ENCODE data around the gene LRTM2. TPM values are rescaled to one million over a fixed set of nuclear protein-coding genes. Genes with fewer than 3 reads are reported as not detected.

The LRTM2 gene
- total RNA-seq, 4 donors from 2014 or later, result not detected

GRCh38 chr12:1828856-1829255, 8.5 kb downstream of the LRTM2 start:
- WGBS, 2 donors (ENCODE audit: low coverage in 1 of 2), result 80% methylated on average over 1 of the region's 16 CpGs; no CpG with 5 or more reads in 1 of the 2 donors
- no peak overlapping the region for H3K27ac ChIP-seq
- ATAC-seq, result no peak
- H3K27me3 ChIP-seq, result peaks cover 88% of the 10 kb centered on the region
- TF ChIP-seq POLR2AphosphoS5 (IDR thresholded peaks at IDR 0.05), result no peak
- H3K4me3 ChIP-seq, result no peak overlapping the region
- H3K4me1 ChIP-seq, result no peaks in the 10 kb centered on the region
- no peaks in the 10 kb centered on the region for H3K36me3 ChIP-seq
- H3K9me3 ChIP-seq, result no peaks in the 10 kb centered on the region

- Histone ChIP-seq H3K4me3 (no peak overlapping the region), H3K4me1 (no peaks in the 10 kb centered on the region), H3K9me3 (no peaks in the 10 kb centered on the region), H3K36me3 (no peaks in the 10 kb centered on the region), H3K27ac (no peak overlapping the region), H3K27me3 (peaks cover 88% of the 10 kb centered on the region)
- ATAC-seq, result no peak
- TF ChIP-seq POLR2AphosphoS5 (IDR thresholded peaks at IDR 0.05) (no peak), POLR2A (IDR thresholded peaks at IDR 0.05) (no peak), CTCF (IDR thresholded peaks at IDR 0.05) (no peak), EP300 (IDR thresholded peaks at IDR 0.05) (no peak)
- WGBS, 2 donors (ENCODE audit: low coverage in 1 of 2), result 89% methylated on average over 3 of the region's 11 CpGs; no CpG with 5 or more reads in 1 of the 2 donors
Observed at GRCh38 chr12:1829306-1829900, 9.0 kb downstream of the LRTM2 start.

GRCh38 chr12:1830401-1830845, 10.1 kb downstream of the LRTM2 start:
- TF ChIP-seq POLR2A (IDR thresholded peaks at IDR 0.05) (no peak), EP300 (IDR thresholded peaks at IDR 0.05) (no peak), POLR2AphosphoS5 (IDR thresholded peaks at IDR 0.05) (no peak), CTCF (IDR thresholded peaks at IDR 0.05) (no peak)
- no peaks in the 10 kb centered on the region for H3K36me3 ChIP-seq
- H3K9me3 ChIP-seq, result no peaks in the 10 kb centered on the region
- WGBS, 2 donors (ENCODE audit: low coverage in 1 of 2), result 29% methylated on average over 3 of the region's 3 CpGs; no CpG with 5 or more reads in 1 of the 2 donors
- H3K27me3 ChIP-seq, result peaks cover 89% of the 10 kb centered on the region
- ATAC-seq, result no peak
- no peak overlapping the region for H3K27ac ChIP-seq
- no peaks in the 10 kb centered on the region for H3K4me1 ChIP-seq
- no peak overlapping the region for H3K4me3 ChIP-seq

- no peak for TF ChIP-seq POLR2A (IDR thresholded peaks at IDR 0.05)
- TF ChIP-seq POLR2AphosphoS5 (IDR thresholded peaks at IDR 0.05), result no peak
- no peak for TF ChIP-seq EP300 (IDR thresholded peaks at IDR 0.05)
- no peak for TF ChIP-seq CTCF (IDR thresholded peaks at IDR 0.05)
- ATAC-seq, result peak; percentile 51
- WGBS, 2 donors (ENCODE audit: low coverage in 1 of 2), result 25 to 29% methylated on average over 2 to 3 of the region's 34 CpGs
- H3K9me3 ChIP-seq, result no peaks in the 10 kb centered on the region
- H3K4me3 ChIP-seq, result no peak overlapping the region
- peaks cover 82% of the 10 kb centered on the region for H3K27me3 ChIP-seq
- no peaks in the 10 kb centered on the region for H3K4me1 ChIP-seq
- H3K36me3 ChIP-seq, result no peaks in the 10 kb centered on the region
- H3K27ac ChIP-seq, result no peak overlapping the region
Observed at GRCh38 chr12:1830981-1831963, 10.9 kb downstream of the LRTM2 start.

GRCh38 chr12:1832801-1833595, 12.6 kb downstream of the LRTM2 start:
- H3K27me3 ChIP-seq, result peaks cover 65% of the 10 kb centered on the region
- no peak overlapping the region for H3K4me3 ChIP-seq

More at GRCh38 chr12:1832801-1833595, 12.6 kb downstream of the LRTM2 start:
- no peaks in the 10 kb centered on the region for H3K4me1 ChIP-seq
- ATAC-seq, result no peak
- H3K36me3 ChIP-seq, result no peaks in the 10 kb centered on the region
- WGBS, 2 donors (ENCODE audit: low coverage in 1 of 2), result 57 to 66% methylated on average over 6 to 10 of the region's 17 CpGs
- no peaks in the 10 kb centered on the region for H3K9me3 ChIP-seq
- TF ChIP-seq EP300 (IDR thresholded peaks at IDR 0.05) (no peak), POLR2AphosphoS5 (IDR thresholded peaks at IDR 0.05) (no peak), POLR2A (IDR thresholded peaks at IDR 0.05) (no peak), CTCF (IDR thresholded peaks at IDR 0.05) (no peak)
- no peak overlapping the region for H3K27ac ChIP-seq

All from gastroesophageal sphincter (tissue), 4 donors.